Transverse colon (tissue), 4 donors: Measurements from ENCODE around the gene SAMD14.

Experiments
- POLR2A ChIP-seq: fragments of 450-650 bp; IDR thresholded peaks from one replicate; pipeline ENCODE4 v1.6.1; 2016; ENCODE audit warnings: antibody characterized with exemption, mild to moderate bottlenecking, moderate library complexity
- POLR2AphosphoS5 ChIP-seq, 3 donors: sonication (generic); formaldehyde crosslinking; IDR thresholded peaks; one replicate each; pipeline ENCODE4 v1.6.1; 2016; ENCODE audit warnings: antibody characterized with exemption in 3 of 3
- TF ChIP-seq, protein P1 (sequence below), 5 experiments: fragments of 200-600 bp in 3 of 5; fragments of 450-650 bp in 2 of 5; sonication (generic) in 3 of 5; IDR thresholded peaks; 1 replicate in 2 of 5; 2 replicates in 3 of 5; pipeline ENCODE4 v1.5.1; 2016 to 2017; ENCODE audit warnings: antibody characterized with exemption in 5 of 5, inconsistent platforms in 3 of 5, mild to moderate bottlenecking in 2 of 5, moderate library complexity in 1 of 5

DNA sequence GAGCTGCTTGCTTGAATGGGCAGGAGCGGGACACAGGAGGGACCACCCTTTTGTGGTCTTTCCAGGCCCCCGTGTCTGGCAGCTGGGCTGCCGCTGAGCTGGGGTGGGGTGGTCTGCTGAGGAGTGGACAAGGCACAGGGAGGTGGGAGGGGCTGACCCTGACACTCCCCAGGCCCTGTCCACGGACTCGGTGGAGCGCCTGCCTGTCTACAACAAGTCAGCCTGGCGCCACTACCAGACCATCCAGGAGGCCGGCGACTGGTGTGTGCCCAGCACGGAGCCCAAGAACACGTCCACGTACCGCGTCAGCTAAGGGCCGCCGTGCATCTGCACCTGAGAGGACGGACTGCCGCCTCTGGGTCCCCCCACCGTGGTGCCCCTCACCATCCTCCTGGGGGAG lies 20.2 kb downstream of the SAMD14 start:
- TF ChIP-seq POLR2AphosphoS5 (IDR thresholded peaks at IDR 0.05), result no peak
- no peak for TF ChIP-seq POLR2A
- TF ChIP-seq, protein P1, sequence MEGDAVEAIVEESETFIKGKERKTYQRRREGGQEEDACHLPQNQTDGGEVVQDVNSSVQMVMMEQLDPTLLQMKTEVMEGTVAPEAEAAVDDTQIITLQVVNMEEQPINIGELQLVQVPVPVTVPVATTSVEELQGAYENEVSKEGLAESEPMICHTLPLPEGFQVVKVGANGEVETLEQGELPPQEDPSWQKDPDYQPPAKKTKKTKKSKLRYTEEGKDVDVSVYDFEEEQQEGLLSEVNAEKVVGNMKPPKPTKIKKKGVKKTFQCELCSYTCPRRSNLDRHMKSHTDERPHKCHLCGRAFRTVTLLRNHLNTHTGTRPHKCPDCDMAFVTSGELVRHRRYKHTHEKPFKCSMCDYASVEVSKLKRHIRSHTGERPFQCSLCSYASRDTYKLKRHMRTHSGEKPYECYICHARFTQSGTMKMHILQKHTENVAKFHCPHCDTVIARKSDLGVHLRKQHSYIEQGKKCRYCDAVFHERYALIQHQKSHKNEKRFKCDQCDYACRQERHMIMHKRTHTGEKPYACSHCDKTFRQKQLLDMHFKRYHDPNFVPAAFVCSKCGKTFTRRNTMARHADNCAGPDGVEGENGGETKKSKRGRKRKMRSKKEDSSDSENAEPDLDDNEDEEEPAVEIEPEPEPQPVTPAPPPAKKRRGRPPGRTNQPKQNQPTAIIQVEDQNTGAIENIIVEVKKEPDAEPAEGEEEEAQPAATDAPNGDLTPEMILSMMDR (IDR thresholded peaks at IDR 0.05), result no peak
